Mucosa of descending colon (tissue), 3 donors: ENCODE measurements around the gene ADARB1. TPM values are rescaled to one million over a fixed set of nuclear protein-coding genes. Genes with fewer than 3 reads are reported as not detected.

Experiments used
- ATAC-seq: fragments of 200-7000 bp; cut with Tn5 transposase; one replicate; pipeline ENCODE4 v1.9.1; 2020; ENCODE audit warnings: mild to moderate bottlenecking, moderate library complexity
- DNase-seq, 3 donors: peaks; one replicate each; pipeline ENCODE4 v3.0.0-alpha.2; 2020
- H3K36me3 ChIP-seq: fragments of 200-600 bp; one replicate; pipeline ENCODE4 v1.8.0; 2021; ENCODE audit warnings: low read depth, mild to moderate bottlenecking
- H3K4me1 ChIP-seq: fragments of 200-600 bp; one replicate; pipeline ENCODE4 v1.8.0; 2021; ENCODE audit warnings: low read depth, mild to moderate bottlenecking
- H3K4me3 ChIP-seq: fragments of 200-600 bp; one replicate; pipeline ENCODE4 v1.8.0; 2021; ENCODE audit warnings: mild to moderate bottlenecking
- H3K9me3 ChIP-seq: fragments of 200-600 bp; one replicate; pipeline ENCODE4 v1.8.0; 2021; ENCODE audit warnings: mild to moderate bottlenecking
- CTCF ChIP-seq: fragments of 200-600 bp; IDR thresholded peaks from one replicate; pipeline ENCODE4 v1.8.0; 2022; ENCODE audit warnings: antibody characterized with exemption, mild to moderate bottlenecking
- intact Hi-C, 2 donors: fragments of 100-400 bp; cut with DNase I in 1 of 2; cut with micrococcal nuclease in 1 of 2; formaldehyde crosslinking; loops; one replicate each; pipeline versions ENCODE4 v1.11.0 to v1.11.1; 2022; cut with DNase I, micrococcal nuclease
- total RNA-seq, 3 donors: library from RNA; stranded (reverse); fragmentation: NEBNext Ultra II Directional in 2 of 3; extraction: Animal tissue kit (Norgen Biotek cat#: 25700) in 2 of 3; gene quantifications; one replicate each; pipeline versions ENCODE4 v1.2.1 to v1.2.4, GENCODE V29; 2021 to 2023
- donor health status: DM: no; HTN: no; CAD: no; lungs with moderate emphysema.
- donor health status: DM: no; HTN: no; CAD: no.
- donor health status: DM: no; HTN: yes; CAD: no.

ADARB1 gene
- total RNA-seq, 3 donors from 2014 or later: 5.4 to 91.2 (median 8.8) TPM

GRCh38 chr21:45109831-45110492, 35.6 kb downstream of the ADARB1 start:
- intact Hi-C loops: no loop called here

GRCh38 chr21:45110873-45111624, 36.7 kb downstream of the ADARB1 start:
- no peaks in the 10 kb centered on the region for H3K4me1 ChIP-seq
- H3K36me3 ChIP-seq: no peaks in the 10 kb centered on the region
- no peak overlapping the region for H3K4me3 ChIP-seq
- H3K9me3 ChIP-seq: no peaks in the 10 kb centered on the region
- intact Hi-C loops: no loop called here
- DNase-seq (no peak), ATAC-seq (peak; percentile 30)
- no peak for TF ChIP-seq CTCF

More at GRCh38 chr21:45109831-45110492, 35.6 kb downstream of the ADARB1 start:
- H3K9me3 ChIP-seq: no peaks in the 10 kb centered on the region
- no peaks in the 10 kb centered on the region for H3K4me1 ChIP-seq
- peak; percentile 70 for ATAC-seq
- no peaks in the 10 kb centered on the region for H3K36me3 ChIP-seq
- H3K4me3 ChIP-seq: no peak overlapping the region
- TF ChIP-seq CTCF: no peak
- peak in 1 of 3 donors; percentile 41 for DNase-seq

- H3K4me3 ChIP-seq: no peak overlapping the region
- DNase-seq (no peak), ATAC-seq (no peak)
- intact Hi-C loops: no loop called here
- no peaks in the 10 kb centered on the region for H3K36me3 ChIP-seq
- H3K9me3 ChIP-seq: no peaks in the 10 kb centered on the region
- TF ChIP-seq CTCF: no peak
- no peaks in the 10 kb centered on the region for H3K4me1 ChIP-seq
Measured at GRCh38 chr21:45111703-45112102, 37.3 kb downstream of the ADARB1 start.

GRCh38 chr21:45112371-45112770, 38.0 kb downstream of the ADARB1 start:
- intact Hi-C loops: no loop called here
- no peak for TF ChIP-seq CTCF
- no peaks in the 10 kb centered on the region for H3K4me1 ChIP-seq
- H3K36me3 ChIP-seq: no peaks in the 10 kb centered on the region
- H3K9me3 ChIP-seq: no peaks in the 10 kb centered on the region
- H3K4me3 ChIP-seq: no peak overlapping the region
- ATAC-seq: no peak
- DNase-seq: no peak

GRCh38 chr21:45113543-45113942, 39.2 kb downstream of the ADARB1 start:
- Histone ChIP-seq H3K4me3 (no peak overlapping the region), H3K9me3 (no peaks in the 10 kb centered on the region), H3K4me1 (no peaks in the 10 kb centered on the region), H3K36me3 (no peaks in the 10 kb centered on the region)
- intact Hi-C loops: no loop called here
- DNase-seq: no peak
- no peak for ATAC-seq
- no peak for TF ChIP-seq CTCF
